GM12892 (cell line): ENCODE measurements around the gene KCNH5.

Experiments
- POLR2A ChIP-seq: IDR thresholded peaks from 2 replicates; pipeline ENCODE4 v1.6.1; 2011; ENCODE audit warnings: low read depth, low read length, control low read depth
- POLR2AphosphoS5 ChIP-seq: IDR thresholded peaks from 2 replicates; pipeline ENCODE4 v1.6.1; 2011; ENCODE audit warnings: low read depth, low read length, control low read depth
- TAF1 ChIP-seq: IDR thresholded peaks from 2 replicates; pipeline ENCODE4 v1.6.1; 2011; ENCODE audit warnings: low read depth, mild to moderate bottlenecking, control low read depth, low read length, borderline replicate concordance

DNA sequence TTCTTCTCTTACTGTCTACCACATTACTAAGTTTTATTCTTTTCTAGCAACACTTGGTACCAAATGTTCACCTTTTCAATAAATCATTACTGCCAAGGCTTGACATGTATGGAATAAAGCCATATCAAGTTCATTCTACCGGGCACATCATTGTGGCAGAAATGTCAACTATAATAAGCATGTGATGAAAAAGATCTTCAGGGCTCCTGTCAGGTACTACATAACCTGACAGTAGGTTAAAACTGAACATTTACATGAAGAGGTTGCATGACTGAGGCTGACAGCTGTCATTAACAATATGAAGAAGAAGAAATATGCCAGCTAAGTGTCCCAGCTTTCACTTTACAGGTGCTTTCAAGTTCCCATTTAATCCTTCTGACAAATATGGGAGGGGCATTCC is 178.9 kb downstream of the KCNH5 start:
- TF ChIP-seq TAF1 (no peak), POLR2AphosphoS5 (no peak), POLR2A (no peak)
